GM23338 (cell line): ENCODE data around the gene BRSK2. TPM values are rescaled to one million over a fixed set of nuclear protein-coding genes. Genes with fewer than 3 reads are reported as not detected.

Experiments
- ATAC-seq: fragments of 200-7000 bp; cut with Tn5 transposase; 3 replicates; pipeline ENCODE4 v1.9.1; 2020
- DNase-seq: peaks from one replicate; pipeline ENCODE4 v3.0.0-alpha.2; 2015; ENCODE audit warnings: low spot score
- H2AFZ ChIP-seq: fragments of 200-600 bp; sonication (generic); 2 replicates; pipeline ENCODE4 v1.8.0; 2016; ENCODE audit warnings: antibody characterized with exemption, mild to moderate bottlenecking, moderate library complexity
- H3F3A ChIP-seq: fragments of 200-600 bp; sonication (generic); replicated peaks from 2 replicates; pipeline ENCODE4 v1.8.0; 2017; ENCODE audit warnings: antibody characterized with exemption, mixed run types, low read depth
- H3K27ac ChIP-seq: fragments of 200-600 bp; sonication (generic); 2 replicates; pipeline ENCODE4 v1.6.1; 2016; ENCODE audit warnings: low read depth
- H3K27me3 ChIP-seq: fragments of 200-600 bp; sonication (generic); 2 replicates; pipeline ENCODE4 v1.8.0; 2016; ENCODE audit warnings: mild to moderate bottlenecking, mixed run types, moderate library complexity; ENCODE audit not compliant: insufficient read depth
- H3K36me3 ChIP-seq: fragments of 200-600 bp; sonication (generic); 2 replicates; pipeline ENCODE4 v1.8.0; 2016; ENCODE audit warnings: mild to moderate bottlenecking; ENCODE audit not compliant: insufficient read depth
- H3K4me1 ChIP-seq: fragments of 200-600 bp; sonication (generic); 2 replicates; pipeline ENCODE4 v1.8.0; 2016; ENCODE audit warnings: mild to moderate bottlenecking, moderate library complexity; ENCODE audit not compliant: insufficient read depth
- H3K4me2 ChIP-seq: fragments of 200-600 bp; sonication (generic); 2 replicates; pipeline ENCODE4 v1.7.1; 2017; ENCODE audit warnings: mixed run types
- H3K4me3 ChIP-seq: fragments of 200-600 bp; sonication (generic); 2 replicates; pipeline ENCODE4 v1.6.1; 2016; ENCODE audit warnings: mixed run types
- H3K79me2 ChIP-seq: fragments of 200-600 bp; sonication (generic); replicated peaks from 2 replicates; pipeline ENCODE4 v1.8.0; 2017; ENCODE audit warnings: mild to moderate bottlenecking; ENCODE audit not compliant: insufficient read depth
- H3K9me2 ChIP-seq: fragments of 200-600 bp; sonication (generic); 2 replicates; pipeline ENCODE4 v1.8.0; 2017; ENCODE audit not compliant: insufficient read depth
- H4K20me1 ChIP-seq: fragments of 200-600 bp; sonication (generic); replicated peaks from 2 replicates; pipeline ENCODE4 v1.8.0; 2017; ENCODE audit warnings: mild to moderate bottlenecking; ENCODE audit not compliant: insufficient read depth
- H3K27ac Mint-ChIP-seq: 2 replicates; pipeline ENCODE4 v1.8.0; 2020; ENCODE audit warnings: inconsistent platforms, mild to moderate bottlenecking, moderate library complexity, mixed read lengths
- H3K27me3 Mint-ChIP-seq: 3 replicates; pipeline ENCODE4 v1.8.0; 2022; ENCODE audit warnings: low read depth, mild to moderate bottlenecking, moderate library complexity, mixed read lengths, inconsistent platforms; ENCODE audit not compliant: insufficient read depth, poor library complexity
- H3K36me3 Mint-ChIP-seq: 3 replicates; pipeline ENCODE4 v1.8.0; 2021; ENCODE audit warnings: low read depth, mild to moderate bottlenecking, inconsistent platforms, moderate library complexity, mixed read lengths
- H3K4me1 Mint-ChIP-seq: 3 replicates; pipeline ENCODE4 v1.8.0; 2020; ENCODE audit warnings: mild to moderate bottlenecking, inconsistent platforms, mixed read lengths
- H3K4me3 Mint-ChIP-seq: 3 replicates; pipeline ENCODE4 v1.8.0; 2021; ENCODE audit warnings: moderate library complexity, mild to moderate bottlenecking, inconsistent platforms, mixed read lengths
- H3K9me3 Mint-ChIP-seq: 3 replicates; pipeline ENCODE4 v1.8.0; 2020; ENCODE audit warnings: moderate library complexity, mild to moderate bottlenecking, inconsistent platforms, mixed read lengths
- CREB1 ChIP-seq: fragments of 250-450 bp; sonication (Bioruptor Pico); IDR thresholded peaks from 2 replicates; pipeline ENCODE4 v1.5.0; 2020; ENCODE audit warnings: low read depth, mild to moderate bottlenecking, moderate library complexity
- EZH2phosphoT487 ChIP-seq: fragments of 200-600 bp; sonication (generic); IDR thresholded peaks from one replicate; pipeline ENCODE4 v1.8.1; 2018; ENCODE audit warnings: antibody characterized with exemption; ENCODE audit not compliant: unreplicated experiment
- NANOG ChIP-seq: IDR thresholded peaks from 2 replicates; pipeline ENCODE4 v1.6.1; 2016; ENCODE audit warnings: antibody characterized with exemption, borderline replicate concordance
- POLR2AphosphoS5 ChIP-seq: IDR thresholded peaks from 2 replicates; pipeline ENCODE4 v1.6.1; 2016; ENCODE audit warnings: antibody characterized with exemption, low read depth
- STAT1 ChIP-seq: IDR thresholded peaks from one replicate; pipeline ENCODE4 v1.6.1; 2016; ENCODE audit warnings: antibody characterized with exemption; ENCODE audit not compliant: unreplicated experiment
- ZNF114 ChIP-seq: fragments of 250-450 bp; sonication (Bioruptor Pico); IDR thresholded peaks from 2 replicates; pipeline ENCODE4 v1.5.0; 2020; ENCODE audit warnings: mild to moderate bottlenecking, moderate library complexity
- polyA plus RNA-seq: library from polyadenylated mRNA; unstranded; fragments of >200 nt; fragmentation: Nextera tagmentation; extraction: Ambion mirVana; gene quantifications from 2 replicates; pipeline ENCODE4 v1.2.1, GENCODE V29; 2016
- total RNA-seq: library from RNA; depleted of rRNA; stranded (reverse); fragments of >200 nt; shearing (Covaris generic); gene quantifications from 2 replicates; pipeline ENCODE4 v1.2.3, GENCODE V29; 2014
- TF ChIP-seq, protein P1 (sequence below): IDR thresholded peaks from one replicate; pipeline ENCODE4 v1.6.1; 2018; ENCODE audit warnings: antibody characterized with exemption; ENCODE audit not compliant: unreplicated experiment
- TF ChIP-seq, protein P2 (sequence below): fragments of 250-450 bp; sonication (Bioruptor Pico); IDR thresholded peaks from 2 replicates; pipeline ENCODE4 v1.5.0; 2020; ENCODE audit warnings: mild to moderate bottlenecking, moderate library complexity

Gene BRSK2
- total and polyA plus RNA-seq, 2 experiments from 2014 or later = 7.2 to 20.3 TPM

DNA sequence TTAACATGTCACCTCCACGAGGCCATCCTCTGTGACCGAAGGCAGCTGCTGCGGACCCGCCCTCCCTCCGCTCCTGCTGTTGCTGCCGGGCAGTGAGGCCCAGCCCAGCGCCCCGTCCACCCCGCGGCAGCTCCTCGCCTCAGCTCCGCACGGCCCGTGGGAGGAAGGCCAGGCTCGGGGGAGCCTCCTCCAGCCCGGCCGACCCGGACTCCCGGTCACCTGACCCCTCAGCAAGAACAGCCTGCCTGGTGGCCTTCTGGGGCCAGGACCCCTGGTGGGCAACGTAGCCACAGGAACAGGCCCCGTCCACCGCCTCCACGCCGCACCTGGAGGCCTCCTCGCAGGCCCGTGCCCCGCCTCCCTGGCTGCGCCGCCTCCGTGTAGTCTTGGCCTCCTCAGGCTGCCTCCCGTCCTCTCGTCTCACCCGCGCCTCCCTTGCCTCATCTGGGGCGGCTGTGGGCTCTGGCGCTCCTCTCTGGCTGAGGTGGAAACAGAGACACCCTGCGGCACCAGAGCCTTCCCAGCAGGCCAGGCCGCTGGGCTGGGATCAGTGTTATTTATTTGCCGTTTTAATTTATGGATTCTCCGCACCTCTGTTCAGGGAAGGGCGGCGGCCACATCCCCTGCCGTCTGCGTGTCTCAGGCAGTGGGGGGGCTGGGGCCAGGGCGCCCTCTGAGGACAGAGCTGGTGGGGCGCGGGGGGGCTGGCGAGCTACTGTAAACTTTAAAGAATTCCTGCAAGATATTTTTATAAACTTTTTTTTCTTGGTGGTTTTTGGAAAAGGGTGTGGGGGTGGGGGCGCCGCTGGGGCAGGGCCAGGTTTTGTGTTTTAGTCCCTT is 71.5 kb downstream of the BRSK2 start:
- no peaks in the 10 kb centered on the region for H3K9me3 Mint-ChIP-seq
- DNase-seq = no peak
- no peak overlapping the region for H3K27ac Mint-ChIP-seq
- Histone ChIP-seq H3F3A (no peaks in the 10 kb centered on the region), H3K27ac (no peak overlapping the region), H3K79me2 (no peaks in the 10 kb centered on the region), H4K20me1 (no peaks in the 10 kb centered on the region), H3K9me2 (no peaks in the 10 kb centered on the region), H3K4me3 (no peak overlapping the region), H2AFZ (no peak overlapping the region), H3K4me2 (no peak overlapping the region), H3K4me1 (0 out of 2 replicates have a peak, but pooled peaks cover 2% of the 10 kb centered on the region), H3K36me3 (no peaks in the 10 kb centered on the region), H3K27me3 (no peaks in the 10 kb centered on the region)
- TF ChIP-seq NANOG (no peak), POLR2AphosphoS5 (peak; percentile 19; the same call in 1 of the 2 replicates), EZH2phosphoT487 (no peak)
- no peak for ATAC-seq
- no peaks in the 10 kb centered on the region for H3K36me3 Mint-ChIP-seq
- no peaks in the 10 kb centered on the region for H3K27me3 Mint-ChIP-seq
- peaks cover 6% of the 10 kb centered on the region; the same call in 2 of the 3 replicates for H3K4me1 Mint-ChIP-seq
- H3K4me3 Mint-ChIP-seq = no peak overlapping the region

DNA sequence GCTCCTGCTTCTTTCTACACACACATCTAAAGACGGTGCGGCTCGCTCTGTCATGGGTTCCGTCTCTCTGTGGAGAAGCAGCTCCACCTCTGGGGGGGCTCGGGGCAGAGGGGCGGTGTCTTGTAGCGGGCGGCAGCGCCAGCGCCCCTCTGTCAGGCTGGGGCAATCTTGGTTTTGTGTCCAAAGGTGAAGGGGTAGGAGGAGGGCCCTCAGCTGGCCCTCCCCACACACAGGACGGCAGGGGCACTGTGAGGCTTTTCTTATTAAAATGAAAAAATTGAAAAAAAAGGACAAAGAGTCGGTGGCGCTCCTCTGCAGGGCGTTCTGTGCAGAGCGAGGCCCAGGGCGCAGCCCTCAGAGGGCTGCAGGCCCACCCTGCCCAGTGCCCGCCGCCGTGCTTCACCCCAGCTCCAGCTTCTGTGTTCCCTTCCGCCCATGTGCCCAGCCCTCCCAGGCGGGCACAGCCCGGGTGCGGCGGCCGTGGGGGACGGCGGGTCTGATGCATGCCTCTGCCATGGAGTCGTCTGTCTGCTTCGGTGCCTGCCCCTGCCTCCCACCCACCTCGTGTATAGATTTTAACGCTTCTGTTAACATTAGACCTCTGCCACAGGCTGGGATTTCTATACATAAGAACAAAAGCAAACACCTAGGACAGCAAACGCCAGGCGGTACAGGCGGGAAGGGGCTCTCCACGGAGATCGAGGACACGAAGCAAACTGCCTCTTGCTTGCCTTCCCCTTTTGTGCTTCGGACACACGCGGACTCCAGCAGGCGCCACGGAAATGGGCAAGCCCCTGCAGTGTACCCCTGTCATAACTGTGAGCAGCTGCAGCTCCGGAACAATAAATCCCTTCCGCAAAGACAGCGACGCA is 72.3 kb downstream of the BRSK2 start:
- Histone ChIP-seq H4K20me1 (no peaks in the 10 kb centered on the region), H3K4me2 (no peak overlapping the region), H3K4me3 (no peak overlapping the region), H3K9me2 (no peaks in the 10 kb centered on the region), H3K27ac (no peak overlapping the region), H3F3A (no peaks in the 10 kb centered on the region), H3K79me2 (no peaks in the 10 kb centered on the region), H2AFZ (no peak overlapping the region), H3K4me1 (0 out of 2 replicates have a peak, but pooled peaks cover 2% of the 10 kb centered on the region), H3K36me3 (no peaks in the 10 kb centered on the region), H3K27me3 (no peaks in the 10 kb centered on the region)
- H3K27ac Mint-ChIP-seq = no peak overlapping the region
- peaks cover 1% of the 10 kb centered on the region for H3K27me3 Mint-ChIP-seq
- peaks cover 6% of the 10 kb centered on the region for H3K4me1 Mint-ChIP-seq
- H3K36me3 Mint-ChIP-seq = no peaks in the 10 kb centered on the region
- ATAC-seq = no peak
- H3K9me3 Mint-ChIP-seq = no peaks in the 10 kb centered on the region
- H3K4me3 Mint-ChIP-seq = no peak overlapping the region
- DNase-seq = no peak
- TF ChIP-seq, protein P1, sequence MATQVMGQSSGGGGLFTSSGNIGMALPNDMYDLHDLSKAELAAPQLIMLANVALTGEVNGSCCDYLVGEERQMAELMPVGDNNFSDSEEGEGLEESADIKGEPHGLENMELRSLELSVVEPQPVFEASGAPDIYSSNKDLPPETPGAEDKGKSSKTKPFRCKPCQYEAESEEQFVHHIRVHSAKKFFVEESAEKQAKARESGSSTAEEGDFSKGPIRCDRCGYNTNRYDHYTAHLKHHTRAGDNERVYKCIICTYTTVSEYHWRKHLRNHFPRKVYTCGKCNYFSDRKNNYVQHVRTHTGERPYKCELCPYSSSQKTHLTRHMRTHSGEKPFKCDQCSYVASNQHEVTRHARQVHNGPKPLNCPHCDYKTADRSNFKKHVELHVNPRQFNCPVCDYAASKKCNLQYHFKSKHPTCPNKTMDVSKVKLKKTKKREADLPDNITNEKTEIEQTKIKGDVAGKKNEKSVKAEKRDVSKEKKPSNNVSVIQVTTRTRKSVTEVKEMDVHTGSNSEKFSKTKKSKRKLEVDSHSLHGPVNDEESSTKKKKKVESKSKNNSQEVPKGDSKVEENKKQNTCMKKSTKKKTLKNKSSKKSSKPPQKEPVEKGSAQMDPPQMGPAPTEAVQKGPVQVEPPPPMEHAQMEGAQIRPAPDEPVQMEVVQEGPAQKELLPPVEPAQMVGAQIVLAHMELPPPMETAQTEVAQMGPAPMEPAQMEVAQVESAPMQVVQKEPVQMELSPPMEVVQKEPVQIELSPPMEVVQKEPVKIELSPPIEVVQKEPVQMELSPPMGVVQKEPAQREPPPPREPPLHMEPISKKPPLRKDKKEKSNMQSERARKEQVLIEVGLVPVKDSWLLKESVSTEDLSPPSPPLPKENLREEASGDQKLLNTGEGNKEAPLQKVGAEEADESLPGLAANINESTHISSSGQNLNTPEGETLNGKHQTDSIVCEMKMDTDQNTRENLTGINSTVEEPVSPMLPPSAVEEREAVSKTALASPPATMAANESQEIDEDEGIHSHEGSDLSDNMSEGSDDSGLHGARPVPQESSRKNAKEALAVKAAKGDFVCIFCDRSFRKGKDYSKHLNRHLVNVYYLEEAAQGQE = no peak
- TF ChIP-seq, protein P2, sequence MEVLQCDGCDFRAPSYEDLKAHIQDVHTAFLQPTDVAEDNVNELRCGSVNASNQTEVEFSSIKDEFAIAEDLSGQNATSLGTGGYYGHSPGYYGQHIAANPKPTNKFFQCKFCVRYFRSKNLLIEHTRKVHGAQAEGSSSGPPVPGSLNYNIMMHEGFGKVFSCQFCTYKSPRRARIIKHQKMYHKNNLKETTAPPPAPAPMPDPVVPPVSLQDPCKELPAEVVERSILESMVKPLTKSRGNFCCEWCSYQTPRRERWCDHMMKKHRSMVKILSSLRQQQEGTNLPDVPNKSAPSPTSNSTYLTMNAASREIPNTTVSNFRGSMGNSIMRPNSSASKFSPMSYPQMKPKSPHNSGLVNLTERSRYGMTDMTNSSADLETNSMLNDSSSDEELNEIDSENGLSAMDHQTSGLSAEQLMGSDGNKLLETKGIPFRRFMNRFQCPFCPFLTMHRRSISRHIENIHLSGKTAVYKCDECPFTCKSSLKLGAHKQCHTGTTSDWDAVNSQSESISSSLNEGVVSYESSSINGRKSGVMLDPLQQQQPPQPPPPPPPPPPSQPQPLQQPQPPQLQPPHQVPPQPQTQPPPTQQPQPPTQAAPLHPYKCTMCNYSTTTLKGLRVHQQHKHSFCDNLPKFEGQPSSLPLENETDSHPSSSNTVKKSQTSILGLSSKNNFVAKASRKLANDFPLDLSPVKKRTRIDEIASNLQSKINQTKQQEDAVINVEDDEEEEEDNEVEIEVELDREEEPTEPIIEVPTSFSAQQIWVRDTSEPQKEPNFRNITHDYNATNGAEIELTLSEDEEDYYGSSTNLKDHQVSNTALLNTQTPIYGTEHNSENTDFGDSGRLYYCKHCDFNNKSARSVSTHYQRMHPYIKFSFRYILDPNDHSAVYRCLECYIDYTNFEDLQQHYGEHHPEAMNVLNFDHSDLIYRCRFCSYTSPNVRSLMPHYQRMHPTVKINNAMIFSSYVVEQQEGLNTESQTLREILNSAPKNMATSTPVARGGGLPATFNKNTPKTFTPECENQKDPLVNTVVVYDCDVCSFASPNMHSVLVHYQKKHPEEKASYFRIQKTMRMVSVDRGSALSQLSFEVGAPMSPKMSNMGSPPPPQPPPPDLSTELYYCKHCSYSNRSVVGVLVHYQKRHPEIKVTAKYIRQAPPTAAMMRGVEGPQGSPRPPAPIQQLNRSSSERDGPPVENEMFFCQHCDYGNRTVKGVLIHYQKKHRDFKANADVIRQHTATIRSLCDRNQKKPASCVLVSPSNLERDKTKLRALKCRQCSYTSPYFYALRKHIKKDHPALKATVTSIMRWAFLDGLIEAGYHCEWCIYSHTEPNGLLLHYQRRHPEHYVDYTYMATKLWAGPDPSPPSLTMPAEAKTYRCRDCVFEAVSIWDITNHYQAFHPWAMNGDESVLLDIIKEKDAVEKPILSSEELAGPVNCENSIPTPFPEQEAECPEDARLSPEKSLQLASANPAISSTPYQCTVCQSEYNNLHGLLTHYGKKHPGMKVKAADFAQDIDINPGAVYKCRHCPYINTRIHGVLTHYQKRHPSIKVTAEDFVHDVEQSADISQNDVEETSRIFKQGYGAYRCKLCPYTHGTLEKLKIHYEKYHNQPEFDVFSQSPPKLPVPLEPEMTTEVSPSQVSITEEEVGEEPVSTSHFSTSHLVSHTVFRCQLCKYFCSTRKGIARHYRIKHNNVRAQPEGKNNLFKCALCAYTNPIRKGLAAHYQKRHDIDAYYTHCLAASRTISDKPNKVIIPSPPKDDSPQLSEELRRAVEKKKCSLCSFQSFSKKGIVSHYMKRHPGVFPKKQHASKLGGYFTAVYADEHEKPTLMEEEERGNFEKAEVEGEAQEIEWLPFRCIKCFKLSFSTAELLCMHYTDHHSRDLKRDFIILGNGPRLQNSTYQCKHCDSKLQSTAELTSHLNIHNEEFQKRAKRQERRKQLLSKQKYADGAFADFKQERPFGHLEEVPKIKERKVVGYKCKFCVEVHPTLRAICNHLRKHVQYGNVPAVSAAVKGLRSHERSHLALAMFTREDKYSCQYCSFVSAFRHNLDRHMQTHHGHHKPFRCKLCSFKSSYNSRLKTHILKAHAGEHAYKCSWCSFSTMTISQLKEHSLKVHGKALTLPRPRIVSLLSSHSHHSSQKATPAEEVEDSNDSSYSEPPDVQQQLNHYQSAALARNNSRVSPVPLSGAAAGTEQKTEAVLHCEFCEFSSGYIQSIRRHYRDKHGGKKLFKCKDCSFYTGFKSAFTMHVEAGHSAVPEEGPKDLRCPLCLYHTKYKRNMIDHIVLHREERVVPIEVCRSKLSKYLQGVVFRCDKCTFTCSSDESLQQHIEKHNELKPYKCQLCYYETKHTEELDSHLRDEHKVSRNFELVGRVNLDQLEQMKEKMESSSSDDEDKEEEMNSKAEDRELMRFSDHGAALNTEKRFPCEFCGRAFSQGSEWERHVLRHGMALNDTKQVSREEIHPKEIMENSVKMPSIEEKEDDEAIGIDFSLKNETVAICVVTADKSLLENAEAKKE (CRISPR knock-in tag) = no peak
- TF ChIP-seq POLR2AphosphoS5 (no peak), STAT1 (no peak), EZH2phosphoT487 (no peak), CREB1 (CRISPR knock-in tag) (no peak), ZNF114 (CRISPR knock-in tag) (no peak), NANOG (no peak)
